ENCODE measurements around the gene HSD17B13.

HSD17B13 gene

GRCh38 chr4:87310691-87311335 lies 11.9 kb downstream of the HSD17B13 start:
- Histone ChIP-seq H3K36me3 (ENCODE audit: insufficient read depth, low read length) (no peaks in the 10 kb centered on the region), H4K20me1 (ENCODE audit: insufficient read depth, low read length) (no peaks in the 10 kb centered on the region), H3K4me3 (ENCODE audit: low read depth in 1 of 2, low read length in 2 of 2) (no peak overlapping the region), H3K27ac (ENCODE audit: low read length) (no peak overlapping the region), H3K4me1 (ENCODE audit: insufficient read depth, low read length) (no peaks in the 10 kb centered on the region), H2AFZ (ENCODE audit: low read depth, low read length) (no peak overlapping the region), H3K9me3 (ENCODE audit: insufficient read depth, low read length, severe bottlenecking) (no peaks in the 10 kb centered on the region), H3K9ac (ENCODE audit: low read depth, low read length) (no peak overlapping the region), H3K27me3 (ENCODE audit: insufficient read depth, low read length, poor library complexity) (no peaks in the 10 kb centered on the region), H3K79me2 (ENCODE audit: insufficient read depth, low read length) (no peaks in the 10 kb centered on the region), H3K4me2 (ENCODE audit: insufficient read depth, low read length) (no peak overlapping the region)
- TF ChIP-seq CTCF (IDR thresholded peaks at IDR 0.05; ENCODE audit: borderline replicate concordance, extremely low read depth, low read length, poor library complexity, severe bottlenecking): no peak
- TF ChIP-seq EZH2 (IDR thresholded peaks at IDR 0.05; ENCODE audit: borderline replicate concordance, low read depth, low read length, severe bottlenecking): no peak
- no peak for ATAC-seq (ENCODE audit: insufficient read depth, low read depth)
- no peak for DNase-seq

GRCh38 chr4:87309625-87310024 lies 13.1 kb downstream of the HSD17B13 start:
- H3K27me3 ChIP-seq (ENCODE audit: insufficient read depth, low read length, poor library complexity): no peaks in the 10 kb centered on the region
- no peaks in the 10 kb centered on the region for H3K36me3 ChIP-seq (ENCODE audit: insufficient read depth, low read length)
- no peaks in the 10 kb centered on the region for H4K20me1 ChIP-seq (ENCODE audit: insufficient read depth, low read length)
- no peak overlapping the region for H2AFZ ChIP-seq (ENCODE audit: low read depth, low read length)
- H3K79me2 ChIP-seq (ENCODE audit: insufficient read depth, low read length): no peaks in the 10 kb centered on the region
- TF ChIP-seq CTCF (IDR thresholded peaks at IDR 0.05; ENCODE audit: borderline replicate concordance, extremely low read depth, low read length, poor library complexity, severe bottlenecking): no peak
- no peak for TF ChIP-seq EZH2 (IDR thresholded peaks at IDR 0.05; ENCODE audit: borderline replicate concordance, low read depth, low read length, severe bottlenecking)
- H3K27ac ChIP-seq (ENCODE audit: low read length): no peak overlapping the region
- no peak overlapping the region for H3K4me3 ChIP-seq (ENCODE audit: low read depth in 1 of 2, low read length in 2 of 2)
- no peaks in the 10 kb centered on the region for H3K9me3 ChIP-seq (ENCODE audit: insufficient read depth, low read length, severe bottlenecking)
- DNase-seq (no peak), ATAC-seq (ENCODE audit: insufficient read depth, low read depth) (no peak)
- no peaks in the 10 kb centered on the region for H3K4me1 ChIP-seq (ENCODE audit: insufficient read depth, low read length)
- H3K4me2 ChIP-seq (ENCODE audit: insufficient read depth, low read length): no peak overlapping the region
- no peak overlapping the region for H3K9ac ChIP-seq (ENCODE audit: low read depth, low read length)

- Histone ChIP-seq H3K27me3 (ENCODE audit: insufficient read depth, low read length, poor library complexity) (no peaks in the 10 kb centered on the region), H3K4me2 (ENCODE audit: insufficient read depth, low read length) (no peak overlapping the region), H2AFZ (ENCODE audit: low read depth, low read length) (no peak overlapping the region), H3K4me3 (ENCODE audit: low read depth in 1 of 2, low read length in 2 of 2) (no peak overlapping the region), H3K9me3 (ENCODE audit: insufficient read depth, low read length, severe bottlenecking) (no peaks in the 10 kb centered on the region), H3K27ac (ENCODE audit: low read length) (no peak overlapping the region), H3K79me2 (ENCODE audit: insufficient read depth, low read length) (no peaks in the 10 kb centered on the region), H4K20me1 (ENCODE audit: insufficient read depth, low read length) (no peaks in the 10 kb centered on the region), H3K36me3 (ENCODE audit: insufficient read depth, low read length) (no peaks in the 10 kb centered on the region), H3K4me1 (ENCODE audit: insufficient read depth, low read length) (no peaks in the 10 kb centered on the region), H3K9ac (ENCODE audit: low read depth, low read length) (no peak overlapping the region)
- no peak for ATAC-seq (ENCODE audit: insufficient read depth, low read depth)
- TF ChIP-seq CTCF (IDR thresholded peaks at IDR 0.05; ENCODE audit: borderline replicate concordance, extremely low read depth, low read length, poor library complexity, severe bottlenecking) (no peak), EZH2 (IDR thresholded peaks at IDR 0.05; ENCODE audit: borderline replicate concordance, low read depth, low read length, severe bottlenecking) (no peak)
- no peak for DNase-seq
Measured at GRCh38 chr4:87306056-87306455, 16.6 kb downstream of the HSD17B13 start.
